Mononuclear cell (primary cell): Measurements from ENCODE around the gene EVL. TPM values are rescaled to one million over a fixed set of nuclear protein-coding genes. Genes with fewer than 3 reads are reported as not detected.

Experiments
- H3K27me3 ChIP-seq: 2 replicates; pipeline ENCODE4 v1.6.0; 2011; ENCODE audit warnings: low read length, control low read depth; ENCODE audit not compliant: insufficient read depth
- H3K4me1 ChIP-seq: 2 replicates; pipeline ENCODE4 v1.5.1; 2011; ENCODE audit warnings: mild to moderate bottlenecking, low read length, control low read depth; ENCODE audit not compliant: insufficient read depth
- H3K4me3 ChIP-seq: 2 replicates; pipeline ENCODE4 v1.5.1; 2011; ENCODE audit warnings: mild to moderate bottlenecking, low read length, moderate library complexity
- H3K9me3 ChIP-seq: 2 replicates; pipeline ENCODE4 v1.5.1; 2011; ENCODE audit warnings: low read depth, mild to moderate bottlenecking, control low read depth, low read length
- total RNA-seq: library from RNA; depleted of rRNA; stranded (reverse); fragments of >200 nt; gene quantifications from one replicate; pipeline ENCODE4 v1.2.3, GENCODE V29; 2012

The EVL gene
- total RNA-seq, 1 donor: 425 TPM

DNA sequence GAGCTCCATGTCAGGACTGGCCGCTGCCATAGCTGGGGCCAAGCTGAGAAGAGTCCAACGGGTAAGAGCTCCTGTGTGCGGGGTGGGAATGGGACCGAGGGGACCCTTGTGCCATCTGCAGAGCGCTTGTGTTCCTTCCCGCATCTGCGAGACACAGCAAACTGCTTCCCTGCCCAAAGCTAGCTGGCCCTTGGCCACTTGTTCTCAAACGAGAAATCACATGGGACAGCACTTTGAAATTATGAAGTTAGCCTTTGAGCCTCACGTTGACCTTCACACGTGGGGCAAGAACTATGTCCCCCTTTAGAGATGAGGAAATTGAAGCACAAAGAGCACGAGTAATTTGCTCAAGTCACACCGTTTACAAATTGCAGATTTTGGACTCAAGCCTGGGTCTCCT is 63.5 kb downstream of the EVL start:
- Histone ChIP-seq H3K27me3 (no peaks in the 10 kb centered on the region), H3K9me3 (no peaks in the 10 kb centered on the region), H3K4me1 (no peaks in the 10 kb centered on the region), H3K4me3 (no peak overlapping the region)

DNA sequence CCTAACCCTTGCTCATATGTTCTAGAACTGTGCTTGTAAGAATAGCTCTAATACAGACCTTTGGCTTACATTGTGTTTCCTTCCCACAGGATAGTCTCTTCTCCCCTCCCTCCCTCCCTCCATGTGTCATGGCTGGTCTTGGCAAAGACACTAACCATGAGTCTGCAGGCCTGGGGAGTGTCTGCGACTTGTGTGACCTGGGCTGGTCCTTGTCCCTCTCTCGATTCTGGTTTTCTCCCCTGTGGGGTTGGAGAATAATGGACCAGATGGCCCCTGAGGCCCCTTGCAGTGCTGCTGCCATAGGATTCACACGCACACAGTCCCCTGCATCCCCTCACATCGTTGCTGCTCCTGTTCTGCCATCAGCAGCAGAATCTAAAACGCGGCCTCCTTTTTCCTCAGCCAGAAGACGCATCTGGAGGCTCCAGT is 64.0 kb downstream of the EVL start:
- H3K27me3 ChIP-seq: no peaks in the 10 kb centered on the region
- H3K4me1 ChIP-seq: no peaks in the 10 kb centered on the region
- no peak overlapping the region for H3K4me3 ChIP-seq
- H3K9me3 ChIP-seq: no peaks in the 10 kb centered on the region

DNA sequence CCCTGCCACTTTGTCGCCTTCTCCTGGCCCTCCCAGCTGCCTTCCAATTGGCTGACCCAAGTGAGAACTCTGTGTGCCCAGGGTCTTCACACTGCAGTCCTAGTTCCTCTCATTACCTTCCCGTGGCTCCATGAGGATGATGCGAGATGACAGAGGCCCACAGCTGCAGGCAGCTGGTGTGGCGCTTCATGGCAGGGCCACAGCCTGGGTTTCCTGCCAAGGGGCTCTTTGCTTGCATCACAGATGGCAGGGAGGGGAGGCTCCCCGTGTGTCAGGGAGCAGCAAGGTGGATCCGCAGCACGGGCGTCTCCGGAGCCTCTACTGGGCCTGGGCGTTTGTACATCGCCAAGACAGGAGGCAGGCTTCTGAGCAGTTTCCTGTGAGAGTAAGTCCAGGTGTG is 65.3 kb downstream of the EVL start:
- H3K9me3 ChIP-seq: no peaks in the 10 kb centered on the region
- no peak overlapping the region for H3K4me3 ChIP-seq
- H3K4me1 ChIP-seq: no peaks in the 10 kb centered on the region
- no peaks in the 10 kb centered on the region for H3K27me3 ChIP-seq

DNA sequence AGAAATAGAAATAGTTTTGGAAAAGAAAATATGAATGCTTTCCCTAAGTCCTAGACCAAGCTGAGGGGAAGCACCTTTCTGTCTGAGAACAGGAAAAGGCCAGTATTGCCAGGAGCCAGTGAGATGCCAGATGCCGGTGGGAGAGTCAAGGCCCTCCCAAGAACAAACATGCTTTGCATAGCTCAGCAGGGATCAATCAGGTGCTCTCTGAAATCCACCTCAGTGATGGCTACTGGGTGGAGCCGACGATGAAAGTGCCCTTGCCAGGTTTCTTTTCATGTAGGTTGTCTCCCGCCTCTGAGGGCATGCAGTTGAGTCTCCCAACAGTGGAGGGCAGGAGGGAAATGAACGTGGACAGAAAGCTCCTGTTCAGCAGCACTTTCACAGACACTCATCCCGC is 66.0 kb downstream of the EVL start:
- no peaks in the 10 kb centered on the region for H3K27me3 ChIP-seq
- no peaks in the 10 kb centered on the region for H3K9me3 ChIP-seq
- no peak overlapping the region for H3K4me3 ChIP-seq
- H3K4me1 ChIP-seq: no peaks in the 10 kb centered on the region

DNA sequence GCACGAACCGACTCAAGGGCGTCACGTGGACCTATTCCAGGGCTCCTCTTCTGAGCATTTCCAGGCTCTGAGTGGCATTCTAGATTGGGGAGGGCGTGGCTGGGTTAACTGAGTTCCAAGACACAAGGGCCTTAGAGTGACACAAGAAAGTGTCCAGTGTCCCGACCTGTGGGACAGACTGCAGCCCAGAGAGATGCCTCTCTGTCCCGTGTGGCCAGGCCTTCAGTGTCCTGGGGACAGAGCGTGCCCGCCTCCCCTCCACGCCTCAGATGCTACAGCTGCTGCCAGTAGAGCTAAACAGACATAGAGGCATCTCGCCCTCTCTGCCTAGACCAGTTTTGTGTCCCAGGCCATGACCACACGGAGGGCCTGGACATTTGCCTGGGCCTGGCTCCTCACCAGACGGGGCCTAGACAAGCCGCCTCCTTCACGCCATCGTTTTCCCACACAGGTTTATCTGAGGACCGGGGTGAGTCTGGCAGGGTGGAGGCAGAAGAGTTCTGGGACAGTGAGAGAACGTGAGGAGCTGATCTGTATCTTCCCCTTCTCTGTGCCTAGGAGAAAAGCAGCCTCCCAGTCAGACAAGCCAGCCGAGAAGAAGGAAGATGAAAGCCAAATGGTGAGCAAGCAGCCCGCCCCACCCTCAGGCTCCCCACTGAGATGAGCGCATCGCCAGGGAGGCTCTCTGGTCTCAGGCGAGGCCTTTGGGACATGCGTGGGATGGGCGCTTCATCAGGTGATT is 67.1 kb downstream of the EVL start:
- H3K4me3 ChIP-seq: no peak overlapping the region

DNA sequence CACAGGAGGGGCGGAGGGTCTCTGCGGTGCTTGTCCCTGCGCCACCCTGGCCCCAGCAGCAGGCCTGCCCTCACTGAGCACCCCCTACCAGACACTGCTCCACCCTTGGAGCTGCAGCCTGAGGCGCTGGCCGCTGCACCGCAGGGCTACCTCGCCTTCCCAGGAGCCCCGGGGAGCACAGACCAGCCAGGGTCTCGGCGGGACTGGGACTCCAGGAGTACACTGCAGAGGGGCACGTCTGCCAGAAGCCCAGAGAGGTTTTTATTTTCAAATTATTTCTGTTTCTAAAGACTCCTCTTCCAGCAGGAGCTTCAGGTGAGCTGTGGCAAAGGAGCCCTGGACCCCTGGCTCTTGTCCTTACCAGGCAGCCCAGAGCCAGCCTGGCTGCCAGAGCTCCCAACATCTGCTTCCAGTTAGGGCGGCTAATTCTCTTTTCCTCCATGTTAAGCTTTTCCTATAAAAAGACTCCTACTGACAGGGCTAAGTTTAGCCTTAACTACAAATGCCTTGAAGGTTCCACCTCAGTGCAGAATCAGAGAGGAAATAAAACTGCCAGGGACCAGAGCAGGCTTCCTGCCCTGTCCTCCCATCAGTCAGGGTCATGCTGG is 67.8 kb downstream of the EVL start:
- Histone ChIP-seq H3K9me3 (no peaks in the 10 kb centered on the region), H3K4me1 (no peaks in the 10 kb centered on the region), H3K27me3 (no peaks in the 10 kb centered on the region), H3K4me3 (no peak overlapping the region)

More for the DNA sequence above, 67.1 kb downstream of the EVL start:
- H3K27me3 ChIP-seq: no peaks in the 10 kb centered on the region
- H3K4me1 ChIP-seq: no peaks in the 10 kb centered on the region
- no peaks in the 10 kb centered on the region for H3K9me3 ChIP-seq

DNA sequence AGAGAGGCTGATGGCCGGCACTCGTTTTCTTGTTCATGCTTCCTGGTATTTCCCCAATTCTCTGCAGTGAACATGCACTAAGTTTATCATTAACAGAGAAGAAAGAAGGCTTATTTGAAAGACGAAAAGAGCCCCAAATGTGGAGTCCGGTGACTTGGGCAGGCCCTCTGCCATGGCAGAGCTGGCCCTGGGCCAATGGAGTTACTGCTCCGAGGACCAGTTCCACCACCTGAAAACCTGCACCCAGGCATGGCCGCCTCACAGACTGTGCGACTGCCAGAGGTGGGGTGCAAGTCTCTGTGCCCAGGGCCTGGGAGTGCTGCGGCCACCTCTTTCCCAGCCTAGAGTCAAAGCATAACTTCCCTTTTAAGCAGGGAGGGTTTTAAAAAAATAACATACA is 69.4 kb downstream of the EVL start:
- H3K4me3 ChIP-seq: no peak overlapping the region

DNA sequence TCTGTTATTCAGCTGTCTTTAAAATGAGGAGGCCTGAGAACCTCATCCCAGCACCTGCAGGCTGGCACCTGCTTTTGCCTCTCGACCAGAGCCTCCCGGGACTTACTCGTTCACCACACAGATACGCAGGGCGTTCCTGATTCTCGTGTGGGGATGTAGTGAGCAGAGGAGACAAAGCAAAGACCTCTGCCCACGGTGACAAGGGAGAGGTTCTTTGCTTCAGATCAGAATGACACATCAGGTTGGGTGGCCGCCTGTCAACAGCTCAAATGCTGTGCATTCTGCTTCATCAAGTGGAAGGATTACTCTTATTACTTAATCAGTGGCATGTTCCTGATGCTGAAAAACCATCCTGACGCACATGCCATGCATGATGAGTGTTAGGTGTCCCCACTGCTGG is 69.9 kb downstream of the EVL start:
- H3K27me3 ChIP-seq: no peaks in the 10 kb centered on the region
- H3K4me3 ChIP-seq: no peak overlapping the region
- no peaks in the 10 kb centered on the region for H3K4me1 ChIP-seq
- no peaks in the 10 kb centered on the region for H3K9me3 ChIP-seq

More for the DNA sequence above, 69.4 kb downstream of the EVL start:
- H3K9me3 ChIP-seq: no peaks in the 10 kb centered on the region
- no peaks in the 10 kb centered on the region for H3K27me3 ChIP-seq
- no peaks in the 10 kb centered on the region for H3K4me1 ChIP-seq

DNA sequence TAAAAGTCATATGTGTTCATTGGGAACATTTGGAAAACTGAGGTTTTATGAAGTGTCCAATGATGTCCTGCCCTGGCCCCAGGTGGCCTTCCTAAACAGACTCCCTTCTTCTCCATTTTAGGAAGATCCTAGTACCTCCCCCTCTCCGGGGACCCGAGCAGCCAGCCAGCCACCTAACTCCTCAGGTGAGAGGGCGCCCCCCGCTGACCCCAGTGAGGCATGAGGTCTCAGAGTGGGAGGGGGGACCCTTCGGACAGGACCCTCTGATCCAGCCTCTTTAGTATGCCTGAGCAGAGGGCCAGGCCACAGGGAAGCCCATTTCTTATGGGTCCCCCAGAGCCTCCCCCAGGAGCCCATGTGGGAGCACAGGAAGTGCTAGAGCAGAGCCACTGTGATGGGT is 70.6 kb downstream of the EVL start:
- Histone ChIP-seq H3K4me1 (no peaks in the 10 kb centered on the region), H3K27me3 (no peaks in the 10 kb centered on the region), H3K4me3 (no peak overlapping the region), H3K9me3 (no peaks in the 10 kb centered on the region)

DNA sequence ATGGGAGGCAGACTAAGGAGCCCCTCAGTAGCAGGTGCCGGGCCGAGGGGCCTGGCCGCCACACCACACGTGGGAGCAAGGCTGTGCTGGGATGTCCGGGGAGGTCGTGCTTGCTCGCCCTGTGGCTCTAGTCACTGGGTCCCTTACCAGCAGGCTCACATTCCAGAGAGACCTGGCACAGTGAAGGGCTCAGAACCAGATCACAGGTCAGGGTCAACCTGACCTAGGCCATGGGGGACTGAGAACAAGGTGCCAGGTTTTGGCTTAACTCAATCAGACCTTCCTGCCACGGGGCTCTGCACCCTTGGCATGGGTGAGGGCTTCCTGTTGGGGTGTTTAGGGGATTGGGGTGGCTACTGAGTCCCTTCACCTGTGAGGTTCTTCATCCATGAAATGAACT is 72.0 kb downstream of the EVL start:
- Histone ChIP-seq H3K4me1 (no peaks in the 10 kb centered on the region), H3K9me3 (no peaks in the 10 kb centered on the region), H3K27me3 (no peaks in the 10 kb centered on the region), H3K4me3 (no peak overlapping the region)

DNA sequence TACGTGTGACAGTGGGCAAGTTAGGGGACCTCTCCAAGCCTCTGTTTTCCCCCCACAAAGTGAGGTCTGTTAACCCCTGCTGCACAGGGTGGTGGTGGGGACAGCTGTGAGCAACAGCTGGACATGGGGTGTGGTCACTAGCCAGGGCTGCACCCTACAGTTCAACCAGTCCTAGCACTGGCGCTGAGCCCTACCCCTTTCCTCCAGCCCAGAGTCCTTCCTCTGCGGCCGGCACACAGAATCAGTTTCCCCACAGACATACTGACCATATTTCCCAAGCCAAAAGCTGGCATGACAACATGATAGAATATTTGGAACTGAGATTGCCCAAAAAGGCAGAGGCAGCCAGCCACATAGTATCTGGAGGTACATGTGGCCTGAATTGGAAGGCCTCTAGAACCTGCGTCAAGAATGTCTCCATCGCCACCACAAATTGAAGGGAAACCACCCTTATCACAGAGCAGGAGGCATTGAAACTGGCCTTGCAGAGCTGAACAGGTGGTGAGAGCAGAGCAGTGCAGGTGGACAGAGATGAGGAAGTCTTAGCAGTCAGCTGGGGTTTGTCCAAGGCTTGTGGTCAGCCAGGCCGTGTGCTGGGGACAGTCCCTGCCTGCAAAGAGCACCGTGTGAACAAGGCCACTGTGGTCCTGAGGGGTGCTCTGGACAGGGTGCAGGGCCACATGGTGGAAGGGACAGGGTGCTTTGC is 73.0 kb downstream of the EVL start:
- Histone ChIP-seq H3K4me3 (no peak overlapping the region), H3K27me3 (no peaks in the 10 kb centered on the region), H3K9me3 (no peaks in the 10 kb centered on the region), H3K4me1 (no peaks in the 10 kb centered on the region)

DNA sequence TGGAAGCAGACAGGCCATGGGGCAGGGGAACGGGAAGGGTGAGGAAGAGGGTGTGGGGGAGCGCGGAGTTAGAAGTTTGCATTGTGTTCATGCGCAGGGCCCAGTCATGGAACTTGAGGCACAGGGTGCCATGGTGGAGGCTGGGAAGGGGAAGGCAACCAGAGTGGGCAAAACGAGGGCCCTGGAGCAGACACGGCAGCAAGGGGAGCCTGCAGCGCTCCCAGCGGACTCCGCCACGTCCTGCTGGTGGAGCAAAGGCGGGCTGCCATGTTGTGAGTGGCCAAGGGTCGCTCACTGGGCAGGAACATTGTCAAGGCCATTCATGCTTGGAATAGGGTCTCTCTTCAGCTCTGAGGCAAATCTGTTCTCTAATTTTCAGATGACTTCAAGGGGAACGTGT is 73.7 kb downstream of the EVL start:
- no peaks in the 10 kb centered on the region for H3K9me3 ChIP-seq
- no peaks in the 10 kb centered on the region for H3K27me3 ChIP-seq
- H3K4me3 ChIP-seq: no peak overlapping the region
- no peaks in the 10 kb centered on the region for H3K4me1 ChIP-seq

DNA sequence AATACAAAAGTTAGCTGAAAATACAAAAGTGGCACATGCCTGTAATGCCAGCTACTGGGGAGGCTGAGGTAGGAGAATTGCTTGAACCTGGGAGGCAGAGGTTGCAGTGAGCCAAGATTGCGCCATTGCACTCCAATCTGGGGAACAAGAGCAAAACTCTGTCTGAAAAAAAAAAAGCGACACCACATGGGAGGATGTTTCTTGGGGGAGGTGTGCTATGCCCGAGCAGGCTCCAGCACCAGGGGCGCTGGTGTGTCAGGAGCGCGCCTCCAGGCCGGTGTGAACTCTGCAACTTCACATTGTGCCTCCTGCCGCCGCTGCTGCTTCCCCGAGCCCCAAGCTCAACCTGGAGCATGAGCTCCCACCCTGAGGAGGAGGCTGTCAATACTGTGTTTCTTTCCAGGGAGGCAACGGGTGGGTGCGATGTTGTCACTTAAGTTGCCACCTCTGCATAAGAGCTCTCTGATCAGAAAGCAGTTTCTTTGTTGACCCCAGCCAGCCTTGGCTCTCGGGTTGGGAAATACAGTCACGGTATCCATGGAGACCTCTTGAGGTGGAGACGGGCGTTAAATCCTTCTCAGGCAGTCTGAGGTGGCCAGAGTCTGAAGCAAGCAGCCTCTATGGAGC is 75.3 kb downstream of the EVL start:
- H3K27me3 ChIP-seq: no peaks in the 10 kb centered on the region
- no peak overlapping the region for H3K4me3 ChIP-seq
- no peaks in the 10 kb centered on the region for H3K4me1 ChIP-seq
- H3K9me3 ChIP-seq: no peaks in the 10 kb centered on the region

DNA sequence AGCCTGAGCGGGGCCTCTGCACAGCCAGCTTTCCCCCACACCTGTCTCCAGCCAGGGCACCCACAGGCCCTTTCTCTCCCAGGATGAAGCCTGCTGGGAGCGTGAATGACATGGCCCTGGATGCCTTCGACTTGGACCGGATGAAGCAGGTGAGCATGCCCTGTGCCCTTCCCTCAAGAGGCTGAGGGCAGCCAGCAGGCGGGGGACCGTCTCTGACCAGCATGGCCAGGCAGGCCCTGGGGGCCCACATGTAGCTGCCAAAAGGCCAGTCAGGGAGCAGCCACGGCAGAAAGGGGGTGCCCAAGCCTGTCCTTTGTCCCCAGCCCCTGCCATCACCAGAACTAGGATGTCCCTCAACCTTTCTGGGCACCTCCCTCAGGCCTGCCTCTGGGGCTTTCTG is 75.9 kb downstream of the EVL start:
- Histone ChIP-seq H3K27me3 (no peaks in the 10 kb centered on the region), H3K4me3 (no peak overlapping the region), H3K4me1 (no peaks in the 10 kb centered on the region), H3K9me3 (no peaks in the 10 kb centered on the region)
